Type B pancreatic cell (in vitro differentiated cells): ENCODE measurements around the gene KLHL29. TPM values are rescaled to one million over a fixed set of nuclear protein-coding genes. Genes with fewer than 3 reads are reported as not detected.
A peak's percentile ranks its signal among the peaks of the same experiment; 100 is the strongest.

ENCODE experiments used
- DNase-seq: peaks from one replicate; pipeline ENCODE4 v3.0.0; 2021; ENCODE audit warnings: mixed read lengths; ENCODE audit not compliant: unreplicated experiment; ENCODE audit errors: extremely low spot score
- H3K27ac Mint-ChIP-seq: 2 replicates; pipeline ENCODE4 v1.8.0; 2021; ENCODE audit warnings: mild to moderate bottlenecking, mixed read lengths
- H3K27me3 Mint-ChIP-seq: 2 replicates; pipeline ENCODE4 v1.8.0; 2021; ENCODE audit warnings: mixed read lengths
- H3K36me3 Mint-ChIP-seq: 2 replicates; pipeline ENCODE4 v1.8.0; 2021; ENCODE audit warnings: mixed read lengths
- H3K4me1 Mint-ChIP-seq: one replicate; pipeline ENCODE4 v1.8.0; 2021; ENCODE audit warnings: mixed read lengths; ENCODE audit not compliant: unreplicated experiment
- H3K4me3 Mint-ChIP-seq: 2 replicates; pipeline ENCODE4 v1.8.0; 2021; ENCODE audit warnings: mild to moderate bottlenecking, mixed read lengths
- H3K9me3 Mint-ChIP-seq: 2 replicates; pipeline ENCODE4 v1.8.0; 2021; ENCODE audit warnings: mixed read lengths
- CTCF ChIP-seq: fragments of 200-600 bp; sonication (generic); conservative IDR thresholded peaks from 2 replicates; pipeline ENCODE4 v1.5.0; 2021; ENCODE audit warnings: antibody characterized with exemption, mild to moderate bottlenecking
- total RNA-seq: library from RNA; stranded (reverse); gene quantifications from 2 replicates; pipeline ENCODE4 v1.2.1, GENCODE V29; 2021; ENCODE audit warnings: low replicate concordance

The KLHL29 gene
- total RNA-seq, 1 donor from 2014 or later, result 24.1 TPM

- peak overlapping the region; percentile 19 for H3K4me3 Mint-ChIP-seq
- H3K27ac Mint-ChIP-seq, result peak overlapping the region; percentile 14
- peaks cover 16% of the 10 kb centered on the region for H3K36me3 Mint-ChIP-seq
- TF ChIP-seq CTCF, result no peak
- peaks cover 6% of the 10 kb centered on the region for H3K27me3 Mint-ChIP-seq
- peaks cover 61% of the 10 kb centered on the region for H3K4me1 Mint-ChIP-seq
- no peaks in the 10 kb centered on the region for H3K9me3 Mint-ChIP-seq
- DNase-seq, result no peak
Measured at GRCh38 chr2:23518481-23519333, 133.7 kb downstream of the KLHL29 start.

- peaks cover 16% of the 10 kb centered on the region for H3K36me3 Mint-ChIP-seq
- no peak for DNase-seq
- peaks cover 6% of the 10 kb centered on the region for H3K27me3 Mint-ChIP-seq
- TF ChIP-seq CTCF, result no peak
- no peak overlapping the region for H3K27ac Mint-ChIP-seq
- no peaks in the 10 kb centered on the region for H3K9me3 Mint-ChIP-seq
- H3K4me1 Mint-ChIP-seq, result peaks cover 61% of the 10 kb centered on the region
- H3K4me3 Mint-ChIP-seq, result no peak overlapping the region
Measured at GRCh38 chr2:23519334-23519651, 134.3 kb downstream of the KLHL29 start.

GRCh38 chr2:23520256-23520655 is 135.3 kb downstream of the KLHL29 start:
- H3K4me1 Mint-ChIP-seq, result peaks cover 59% of the 10 kb centered on the region
- peaks cover 10% of the 10 kb centered on the region for H3K36me3 Mint-ChIP-seq
- DNase-seq, result no peak
- H3K9me3 Mint-ChIP-seq, result no peaks in the 10 kb centered on the region
- peaks cover 3% of the 10 kb centered on the region for H3K27me3 Mint-ChIP-seq
- no peak for TF ChIP-seq CTCF
- no peak overlapping the region for H3K4me3 Mint-ChIP-seq
- peak overlapping the region; percentile 59 for H3K27ac Mint-ChIP-seq

- Mint-ChIP-seq H3K4me1 (peaks cover 56% of the 10 kb centered on the region), H3K4me3 (no peak overlapping the region), H3K36me3 (peaks cover 9% of the 10 kb centered on the region), H3K9me3 (no peaks in the 10 kb centered on the region), H3K27ac (no peak overlapping the region), H3K27me3 (no peaks in the 10 kb centered on the region)
- DNase-seq, result no peak
- no peak for TF ChIP-seq CTCF
Measured at GRCh38 chr2:23521060-23521459, 136.1 kb downstream of the KLHL29 start.

- no peak overlapping the region for H3K27ac Mint-ChIP-seq
- no peaks in the 10 kb centered on the region for H3K9me3 Mint-ChIP-seq
- H3K4me3 Mint-ChIP-seq, result no peak overlapping the region
- H3K27me3 Mint-ChIP-seq, result no peaks in the 10 kb centered on the region
- no peak for DNase-seq
- peaks cover 51% of the 10 kb centered on the region for H3K4me1 Mint-ChIP-seq
- peaks cover 11% of the 10 kb centered on the region for H3K36me3 Mint-ChIP-seq
- no peak for TF ChIP-seq CTCF
Measured at GRCh38 chr2:23522726-23523372, 137.9 kb downstream of the KLHL29 start.
